ENCODE results near the gene GPR37L1. TPM values are rescaled to one million over a fixed set of nuclear protein-coding genes. Genes with fewer than 3 reads are reported as not detected.

Gene GPR37L1
- total RNA-seq, 6 experiments from 2014 or later: 0.12 to 0.49 (median 0.12) TPM; not detected in 2

- DNase-seq (no peak), ATAC-seq (peak in 2 of 4 donors; percentile 6 to 7)
- Histone ChIP-seq H3K4me3 (no peak overlapping the region), H3K9me3 (no peaks in the 10 kb centered on the region), H3K27me3 (no peaks in the 10 kb centered on the region), H3K27ac (no peak overlapping the region), H3K4me1 (peaks cover 0 to 7% (median 0%) of the 10 kb centered on the region in 4 donors), H3K36me3 (no peaks in the 10 kb centered on the region)
- intact Hi-C loops (cut with DNase I): no loop called here
- TF ChIP-seq POLR2A (IDR thresholded peaks at IDR 0.05): no peak
- TF ChIP-seq, protein P1, sequence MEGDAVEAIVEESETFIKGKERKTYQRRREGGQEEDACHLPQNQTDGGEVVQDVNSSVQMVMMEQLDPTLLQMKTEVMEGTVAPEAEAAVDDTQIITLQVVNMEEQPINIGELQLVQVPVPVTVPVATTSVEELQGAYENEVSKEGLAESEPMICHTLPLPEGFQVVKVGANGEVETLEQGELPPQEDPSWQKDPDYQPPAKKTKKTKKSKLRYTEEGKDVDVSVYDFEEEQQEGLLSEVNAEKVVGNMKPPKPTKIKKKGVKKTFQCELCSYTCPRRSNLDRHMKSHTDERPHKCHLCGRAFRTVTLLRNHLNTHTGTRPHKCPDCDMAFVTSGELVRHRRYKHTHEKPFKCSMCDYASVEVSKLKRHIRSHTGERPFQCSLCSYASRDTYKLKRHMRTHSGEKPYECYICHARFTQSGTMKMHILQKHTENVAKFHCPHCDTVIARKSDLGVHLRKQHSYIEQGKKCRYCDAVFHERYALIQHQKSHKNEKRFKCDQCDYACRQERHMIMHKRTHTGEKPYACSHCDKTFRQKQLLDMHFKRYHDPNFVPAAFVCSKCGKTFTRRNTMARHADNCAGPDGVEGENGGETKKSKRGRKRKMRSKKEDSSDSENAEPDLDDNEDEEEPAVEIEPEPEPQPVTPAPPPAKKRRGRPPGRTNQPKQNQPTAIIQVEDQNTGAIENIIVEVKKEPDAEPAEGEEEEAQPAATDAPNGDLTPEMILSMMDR (IDR thresholded peaks at IDR 0.05): no peak
- 53% methylated on average over 9 of the region's 22 CpGs for WGBS (ENCODE audit: insufficient coverage, low coverage, low lambda C conversion rate, missing lambda C conversion rate)
Measured at GRCh38 chr1:202161151-202162046, 38.7 kb downstream of the GPR37L1 start.

DNA sequence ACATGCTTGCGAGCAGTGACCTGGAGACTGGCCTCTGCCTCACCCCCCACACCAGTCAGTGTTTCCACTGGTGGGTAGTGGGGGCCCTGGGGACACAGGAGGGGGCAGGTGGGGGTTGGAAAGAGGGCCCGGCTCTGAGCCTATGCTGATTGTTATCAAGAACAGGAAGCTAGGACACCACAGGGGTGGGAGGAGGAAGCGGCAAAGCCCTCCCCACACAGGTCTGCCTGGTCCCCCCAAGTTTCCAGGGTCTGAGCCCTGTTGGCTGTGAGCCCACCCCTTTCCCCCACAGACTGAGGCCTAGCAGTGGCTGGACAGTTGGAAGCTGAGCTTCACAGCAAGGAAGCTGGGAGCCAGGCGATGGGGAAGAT lies 39.3 kb downstream of the GPR37L1 start:
- Histone ChIP-seq H3K27ac (no peak overlapping the region), H3K9me3 (no peaks in the 10 kb centered on the region), H3K27me3 (no peaks in the 10 kb centered on the region), H3K4me1 (peaks cover 0 to 7% (median 0%) of the 10 kb centered on the region in 4 donors), H3K4me3 (no peak overlapping the region), H3K36me3 (no peaks in the 10 kb centered on the region)
- WGBS (ENCODE audit: insufficient coverage, low coverage, low lambda C conversion rate, missing lambda C conversion rate): 83% methylated on average over 1 of the region's 4 CpGs
- intact Hi-C loops (cut with DNase I): no loop called here
- DNase-seq (peak in 1 of 3 donors; percentile 44), ATAC-seq (peak in 3 of 4 donors; percentile 7 to 25 (median 24))
- TF ChIP-seq, protein P1 (IDR thresholded peaks at IDR 0.05): no peak
- no peak for TF ChIP-seq POLR2A (IDR thresholded peaks at IDR 0.05)

- peaks cover 0 to 7% (median 0%) of the 10 kb centered on the region in 4 donors for H3K4me1 ChIP-seq
Measured at GRCh38 chr1:202162418-202163280, 39.9 kb downstream of the GPR37L1 start.

More at GRCh38 chr1:202162418-202163280, 39.9 kb downstream of the GPR37L1 start:
- no peak overlapping the region for H3K27ac ChIP-seq
- no peaks in the 10 kb centered on the region for H3K9me3 ChIP-seq
- no peaks in the 10 kb centered on the region for H3K27me3 ChIP-seq
- H3K4me3 ChIP-seq: no peak overlapping the region
- H3K36me3 ChIP-seq: no peaks in the 10 kb centered on the region
- TF ChIP-seq POLR2A (IDR thresholded peaks at IDR 0.05): no peak
- TF ChIP-seq, protein P1 (IDR thresholded peaks at IDR 0.05): no peak
- DNase-seq: peak in 1 of 3 donors; percentile 42
- ATAC-seq: peak in 3 of 4 donors; percentile 2 to 15 (median 12)
- intact Hi-C loops (cut with DNase I): no loop called here
- 26% methylated on average over 3 of the region's 15 CpGs for WGBS (ENCODE audit: insufficient coverage, low coverage, low lambda C conversion rate, missing lambda C conversion rate)

All from right lobe of liver (tissue), 6 donors.